ENCODE measurements around the gene SNRNP48. TPM values are rescaled to one million over a fixed set of nuclear protein-coding genes. Genes with fewer than 3 reads are reported as not detected.

Gene SNRNP48
- total and polyA plus RNA-seq, 4 donors: 4.6 to 23.9 (median 6.7) TPM

GRCh38 chr6:7629321-7629720 lies 39.3 kb downstream of the SNRNP48 start:
- no peaks in the 10 kb centered on the region for H3K9me3 ChIP-seq (ENCODE audit: control insufficient read depth in 4 of 4, insufficient read depth in 3 of 4, low read length in 3 of 4)
- H3K4me3 ChIP-seq: no peak overlapping the region
- no peak overlapping the region for H3K9ac ChIP-seq (ENCODE audit: insufficient read depth in 1 of 2, low read length in 2 of 2)
- no peak overlapping the region for H3K27ac ChIP-seq (ENCODE audit: low read depth in 1 of 2, low read length in 1 of 2)
- TF ChIP-seq, protein P1, sequence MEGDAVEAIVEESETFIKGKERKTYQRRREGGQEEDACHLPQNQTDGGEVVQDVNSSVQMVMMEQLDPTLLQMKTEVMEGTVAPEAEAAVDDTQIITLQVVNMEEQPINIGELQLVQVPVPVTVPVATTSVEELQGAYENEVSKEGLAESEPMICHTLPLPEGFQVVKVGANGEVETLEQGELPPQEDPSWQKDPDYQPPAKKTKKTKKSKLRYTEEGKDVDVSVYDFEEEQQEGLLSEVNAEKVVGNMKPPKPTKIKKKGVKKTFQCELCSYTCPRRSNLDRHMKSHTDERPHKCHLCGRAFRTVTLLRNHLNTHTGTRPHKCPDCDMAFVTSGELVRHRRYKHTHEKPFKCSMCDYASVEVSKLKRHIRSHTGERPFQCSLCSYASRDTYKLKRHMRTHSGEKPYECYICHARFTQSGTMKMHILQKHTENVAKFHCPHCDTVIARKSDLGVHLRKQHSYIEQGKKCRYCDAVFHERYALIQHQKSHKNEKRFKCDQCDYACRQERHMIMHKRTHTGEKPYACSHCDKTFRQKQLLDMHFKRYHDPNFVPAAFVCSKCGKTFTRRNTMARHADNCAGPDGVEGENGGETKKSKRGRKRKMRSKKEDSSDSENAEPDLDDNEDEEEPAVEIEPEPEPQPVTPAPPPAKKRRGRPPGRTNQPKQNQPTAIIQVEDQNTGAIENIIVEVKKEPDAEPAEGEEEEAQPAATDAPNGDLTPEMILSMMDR (IDR thresholded peaks at IDR 0.05; ENCODE audit: control extremely low read depth, extremely low read depth): no peak
- DNase-seq (no peak), ATAC-seq (ENCODE audit: insufficient read depth, low FRiP score) (no peak)
- H3K27me3 ChIP-seq (ENCODE audit: control insufficient read depth in 3 of 3, insufficient read depth in 3 of 3, low read length in 2 of 3): no peaks in the 10 kb centered on the region
- no peaks in the 10 kb centered on the region for H3K36me3 ChIP-seq (ENCODE audit: control insufficient read depth in 4 of 4, insufficient read depth in 4 of 4, low read length in 4 of 4)
- no peaks in the 10 kb centered on the region for H3K4me1 ChIP-seq (ENCODE audit: control insufficient read depth in 5 of 5, insufficient read depth in 5 of 5, low read length in 5 of 5)
- WGBS, 2 donors: 67 to 79% methylated on average over 2 of the region's 2 CpGs

GRCh38 chr6:7630792-7631191 lies 40.8 kb downstream of the SNRNP48 start:
- Histone ChIP-seq H3K9ac (ENCODE audit: insufficient read depth in 1 of 2, low read length in 2 of 2) (no peak overlapping the region), H3K4me1 (ENCODE audit: control insufficient read depth in 5 of 5, insufficient read depth in 5 of 5, low read length in 5 of 5) (no peaks in the 10 kb centered on the region), H3K27me3 (ENCODE audit: control insufficient read depth in 3 of 3, insufficient read depth in 3 of 3, low read length in 2 of 3) (no peaks in the 10 kb centered on the region), H3K4me3 (no peak overlapping the region), H3K27ac (ENCODE audit: low read depth in 1 of 2, low read length in 1 of 2) (no peak overlapping the region), H3K9me3 (ENCODE audit: control insufficient read depth in 4 of 4, insufficient read depth in 3 of 4, low read length in 3 of 4) (peaks cover 0 to 3% (median 0%) of the 10 kb centered on the region in 4 donors), H3K36me3 (ENCODE audit: control insufficient read depth in 4 of 4, insufficient read depth in 4 of 4, low read length in 4 of 4) (no peaks in the 10 kb centered on the region)
- DNase-seq (no peak), ATAC-seq (ENCODE audit: insufficient read depth, low FRiP score) (no peak)
- WGBS, 2 donors: 84% methylated on average over 5 of the region's 5 CpGs
- TF ChIP-seq, protein P1 (IDR thresholded peaks at IDR 0.05; ENCODE audit: control extremely low read depth, extremely low read depth): no peak

- H3K27ac ChIP-seq (ENCODE audit: low read depth in 1 of 2, low read length in 1 of 2): no peak overlapping the region
- no peaks in the 10 kb centered on the region for H3K27me3 ChIP-seq (ENCODE audit: control insufficient read depth in 3 of 3, insufficient read depth in 3 of 3, low read length in 2 of 3)
- 78 to 89% methylated on average over 5 of the region's 5 CpGs for WGBS, 2 donors
- H3K9me3 ChIP-seq (ENCODE audit: control insufficient read depth in 4 of 4, insufficient read depth in 3 of 4, low read length in 3 of 4): peaks cover 0 to 3% (median 0%) of the 10 kb centered on the region in 4 donors
- no peak overlapping the region for H3K4me3 ChIP-seq
- no peaks in the 10 kb centered on the region for H3K36me3 ChIP-seq (ENCODE audit: control insufficient read depth in 4 of 4, insufficient read depth in 4 of 4, low read length in 4 of 4)
- no peak for DNase-seq
- H3K9ac ChIP-seq (ENCODE audit: insufficient read depth in 1 of 2, low read length in 2 of 2): no peak overlapping the region
- H3K4me1 ChIP-seq (ENCODE audit: control insufficient read depth in 5 of 5, insufficient read depth in 5 of 5, low read length in 5 of 5): no peaks in the 10 kb centered on the region
- TF ChIP-seq, protein P1 (IDR thresholded peaks at IDR 0.05; ENCODE audit: control extremely low read depth, extremely low read depth): no peak
- ATAC-seq (ENCODE audit: insufficient read depth, low FRiP score): no peak
These were observed 41.5 kb downstream of the SNRNP48 start for GRCh38 chr6:7631466-7631865.

Measured in lung (tissue), 12 donors.